Measurements from ENCODE around the gene TLE3.

TLE3 gene

GRCh38 chr15:70029297-70029701 lies 68.4 kb downstream of the TLE3 start:
- DNase-seq (ENCODE audit: low spot score), result no peak

GRCh38 chr15:70027518-70027917 lies 70.2 kb downstream of the TLE3 start:
- DNase-seq (ENCODE audit: low spot score), result no peak

DNA sequence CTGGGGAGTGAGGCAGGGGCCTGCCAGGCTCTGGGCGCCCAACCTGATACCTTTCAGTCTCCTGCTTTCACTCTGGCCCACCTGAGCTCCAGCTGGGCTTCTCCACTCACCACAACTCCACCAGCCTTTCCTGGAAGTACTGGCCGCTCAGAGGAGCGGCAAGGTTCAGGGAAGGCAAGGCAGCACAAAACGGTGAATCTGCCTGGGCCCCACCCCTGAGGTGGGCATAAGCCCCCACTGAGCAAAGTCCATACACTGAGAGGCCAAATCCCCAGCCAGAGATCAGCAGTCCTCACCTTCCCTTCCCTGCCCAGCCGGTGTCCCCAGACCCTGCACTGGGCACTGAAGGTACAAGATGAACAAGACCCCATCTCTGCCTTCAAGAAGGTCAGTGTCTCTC lies 70.7 kb downstream of the TLE3 start:
- DNase-seq (ENCODE audit: low spot score), result no peak

DNA sequence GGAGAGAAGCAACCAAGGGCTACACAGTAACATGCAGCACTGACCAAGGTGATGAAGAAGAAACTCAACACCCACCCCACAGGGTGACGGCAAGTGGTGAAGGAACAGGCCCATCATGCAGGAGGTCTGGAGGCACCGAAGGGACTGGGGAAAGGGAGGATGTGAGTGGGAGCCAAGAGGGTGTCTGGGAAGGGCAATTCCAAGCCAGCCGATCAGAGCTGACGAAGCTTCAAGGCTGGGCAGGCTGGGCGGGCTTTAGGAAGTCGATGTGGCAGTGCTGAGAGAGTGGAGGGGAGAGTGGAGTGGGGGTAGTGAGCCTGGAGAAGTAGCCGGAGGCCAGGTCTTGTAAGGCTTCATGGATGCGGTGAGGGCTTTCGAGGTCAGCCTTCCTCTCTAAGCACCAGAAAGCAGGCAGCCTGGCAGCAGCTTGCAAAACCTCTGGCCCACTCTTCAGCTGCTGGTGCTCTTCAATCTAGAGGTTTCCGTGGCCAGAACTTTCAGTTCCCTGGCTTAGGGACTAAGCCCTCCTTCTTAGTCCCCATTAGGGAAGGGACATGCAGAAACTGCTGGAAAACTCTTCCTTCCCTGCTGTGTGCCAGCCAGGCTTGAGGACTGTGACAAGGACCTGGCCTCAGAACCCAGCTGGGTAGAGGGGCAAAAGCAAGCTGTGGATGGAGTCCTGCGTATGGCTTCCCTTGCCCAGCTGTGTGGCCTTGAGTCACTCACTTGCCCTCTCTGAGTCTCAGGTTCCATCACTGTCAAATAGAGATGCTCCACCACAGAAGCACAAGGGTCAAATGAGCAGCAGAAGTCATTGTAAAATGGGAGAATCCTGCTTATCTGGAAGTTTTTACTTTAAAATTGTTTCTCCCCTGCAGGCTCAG lies 72.1 kb downstream of the TLE3 start:
- DNase-seq (ENCODE audit: low spot score), result no peak

- no peak for DNase-seq (ENCODE audit: low spot score)
Measured at GRCh38 chr15:70024521-70024920, 73.2 kb downstream of the TLE3 start.

DNA sequence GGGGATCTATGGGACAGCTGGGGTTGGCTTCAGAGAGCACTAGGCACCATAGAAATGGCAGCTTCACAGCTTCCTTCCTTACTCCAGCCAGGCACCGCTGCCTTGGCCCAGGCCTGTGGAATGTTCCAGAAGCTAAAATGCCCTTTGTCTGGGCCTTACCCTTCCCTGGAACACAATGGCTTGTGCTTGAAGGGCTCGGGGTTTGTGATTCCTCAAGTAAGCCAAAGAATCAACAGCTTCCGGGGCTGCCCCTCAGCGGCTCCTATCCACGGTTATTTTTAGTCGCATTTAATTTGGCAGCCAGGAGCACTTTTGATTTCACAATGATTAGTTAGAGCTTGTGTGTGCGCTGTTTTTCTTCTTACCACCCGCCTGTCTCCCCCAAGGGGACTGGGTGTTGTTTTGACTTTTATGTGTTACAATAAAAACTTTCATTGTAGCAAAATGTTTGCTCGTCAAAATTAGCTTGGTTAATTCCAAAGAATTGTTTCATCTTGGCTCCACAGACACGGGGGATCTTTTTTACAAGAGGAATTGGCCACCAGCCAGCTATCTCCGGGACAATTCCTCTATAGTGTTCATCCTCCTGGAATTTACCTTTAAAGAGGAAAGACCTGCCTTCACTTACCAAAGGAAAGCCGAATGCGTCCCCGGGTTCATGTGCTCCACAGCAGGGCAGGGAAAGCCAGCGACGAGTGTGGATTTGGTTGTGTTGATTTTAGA lies 73.8 kb downstream of the TLE3 start:
- DNase-seq (ENCODE audit: low spot score), result no peak

DNA sequence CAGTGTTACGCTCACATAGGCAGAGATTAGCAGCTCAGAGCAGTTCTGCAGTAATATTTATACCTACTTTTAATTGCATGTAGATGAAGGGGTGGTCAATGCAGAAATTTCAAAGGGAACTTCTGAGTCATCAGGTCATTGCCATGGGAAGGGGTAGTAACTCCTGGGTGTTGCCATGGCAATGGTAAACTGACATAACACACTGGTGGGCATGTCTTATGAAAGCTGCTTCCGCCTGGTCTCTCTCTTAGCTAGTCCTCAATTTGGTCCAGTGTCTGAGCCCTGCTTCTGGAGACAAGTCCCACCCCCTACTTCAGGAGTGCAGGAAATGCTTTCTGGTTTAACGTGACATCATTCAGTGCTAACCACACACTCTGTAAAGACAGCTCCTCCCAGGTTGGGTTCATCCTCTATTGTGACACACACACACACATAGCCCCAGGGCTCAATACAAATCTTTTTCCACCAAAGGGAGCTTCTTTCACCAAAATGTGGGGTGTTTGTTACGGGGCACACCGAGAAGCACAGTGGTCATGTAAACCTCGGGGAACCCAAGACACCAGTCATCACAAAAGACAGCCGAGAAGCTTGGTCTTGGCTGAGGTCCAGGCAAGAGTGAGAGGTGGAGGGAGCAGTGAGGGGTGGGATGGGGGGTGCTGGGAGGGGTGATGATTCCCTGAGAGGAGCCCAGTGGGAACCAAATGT lies 74.5 kb downstream of the TLE3 start:
- no peak for DNase-seq (ENCODE audit: low spot score)

DNA sequence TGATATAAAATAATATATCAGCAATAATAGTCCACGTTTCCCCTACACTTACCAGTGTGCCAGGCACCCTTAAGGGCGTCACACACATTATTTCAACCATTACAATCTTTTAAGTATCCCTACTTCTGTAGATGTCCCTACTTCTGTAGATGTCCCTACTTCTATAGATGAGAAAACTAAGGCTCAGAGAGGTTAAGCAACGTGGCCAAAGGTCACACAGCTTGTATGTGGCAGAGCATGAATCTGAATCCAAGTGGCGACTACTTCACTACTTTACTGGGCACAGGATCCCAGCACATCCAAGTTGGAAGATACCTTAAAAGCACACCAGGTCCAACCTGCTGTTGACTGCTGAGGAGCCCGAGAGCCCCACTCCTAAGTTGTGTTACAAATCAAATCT lies 77.5 kb downstream of the TLE3 start:
- no peak for DNase-seq (ENCODE audit: low spot score)

- DNase-seq (ENCODE audit: low spot score), result no peak
Measured at GRCh38 chr15:70018646-70019600, 78.8 kb downstream of the TLE3 start.

DNA sequence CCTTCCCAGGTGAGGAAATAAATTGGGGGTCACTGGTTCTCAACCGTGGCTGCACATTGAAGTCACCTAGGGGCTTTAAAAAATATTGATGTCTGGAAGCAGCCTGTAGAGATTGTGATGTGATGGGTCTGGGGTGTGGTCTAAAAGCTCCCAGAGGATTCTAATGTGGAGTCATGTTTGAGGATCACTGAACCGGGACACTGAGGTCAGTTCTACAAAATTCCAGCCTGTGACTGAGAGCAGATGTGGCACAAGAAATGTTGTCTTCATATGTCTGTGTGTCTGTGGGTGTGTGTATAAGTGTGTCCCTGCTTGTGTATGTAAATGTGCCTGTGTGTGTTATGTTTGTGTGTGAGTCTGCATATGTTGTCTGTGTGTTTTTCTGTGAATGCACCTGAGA lies 79.9 kb downstream of the TLE3 start:
- DNase-seq (ENCODE audit: low spot score), result no peak

DNA sequence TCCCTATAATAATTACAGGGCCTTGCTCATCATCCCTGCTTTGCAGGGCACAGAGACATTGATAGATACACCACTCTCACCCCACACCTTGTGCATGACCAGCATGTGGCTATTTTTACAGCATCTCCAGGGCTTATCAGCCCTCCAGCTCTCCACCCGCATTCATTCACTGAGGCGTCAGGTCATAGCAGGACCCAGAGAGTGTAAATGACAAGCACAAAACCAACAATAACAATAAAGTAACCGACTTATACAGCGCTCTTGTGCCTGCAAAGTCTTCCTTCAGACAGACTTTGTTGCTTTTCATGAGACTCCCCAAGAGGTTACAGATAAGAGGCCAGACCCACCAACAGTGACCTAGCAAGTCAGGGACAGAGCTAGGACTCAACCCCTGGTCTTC lies 80.7 kb downstream of the TLE3 start:
- no peak for DNase-seq (ENCODE audit: low spot score)

DNA sequence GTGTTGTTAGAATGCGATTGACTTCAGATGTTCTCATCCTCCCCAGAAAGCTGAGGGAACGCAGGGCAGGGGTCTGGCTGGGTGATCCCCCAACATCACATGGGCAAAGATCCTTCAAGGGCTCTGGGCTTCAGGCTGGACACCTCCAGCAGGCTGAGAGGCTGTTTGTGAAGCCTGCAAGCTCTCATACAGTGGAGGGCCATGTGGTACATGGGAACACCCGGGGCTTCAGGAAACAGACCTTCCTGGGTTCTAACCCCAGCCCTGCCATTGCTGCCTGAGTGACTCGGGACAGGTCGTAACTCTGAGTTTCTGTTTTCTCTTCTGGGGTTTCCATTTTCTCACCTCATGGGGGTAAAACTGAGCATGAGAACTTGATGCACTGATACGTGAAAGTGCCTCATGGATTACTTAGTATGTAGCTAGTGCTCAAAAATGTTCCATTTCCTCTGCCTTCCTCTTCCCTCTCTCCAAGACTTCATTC lies 81.2 kb downstream of the TLE3 start:
- DNase-seq (ENCODE audit: low spot score), result no peak

GRCh38 chr15:70014860-70015490 lies 82.7 kb downstream of the TLE3 start:
- DNase-seq (ENCODE audit: low spot score), result no peak

DNA sequence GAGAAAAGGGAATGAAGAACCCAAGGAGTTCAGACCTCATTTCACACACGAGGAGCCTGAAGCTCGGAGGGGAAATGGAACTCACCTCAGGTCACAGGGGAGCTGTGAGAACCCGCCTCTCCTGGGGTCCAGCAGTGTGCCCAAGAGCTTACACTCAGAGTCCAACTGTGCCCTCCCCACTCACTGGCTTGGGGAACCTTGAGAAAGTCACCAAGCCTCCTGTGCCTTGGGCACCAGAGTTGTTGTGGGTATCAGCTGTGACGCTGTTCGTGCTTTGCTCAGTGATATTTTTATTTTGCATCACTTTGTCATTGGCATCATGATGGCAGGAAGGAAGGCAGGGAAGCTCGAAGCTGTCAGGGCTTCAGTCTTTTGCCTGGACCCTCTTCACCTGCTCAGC lies 83.4 kb downstream of the TLE3 start:
- DNase-seq (ENCODE audit: low spot score), result no peak

GRCh38 chr15:70013656-70014313 lies 83.9 kb downstream of the TLE3 start:
- no peak for DNase-seq (ENCODE audit: low spot score)

- no peak for DNase-seq (ENCODE audit: low spot score)
Measured at GRCh38 chr15:70012895-70013294, 84.8 kb downstream of the TLE3 start.

DNA sequence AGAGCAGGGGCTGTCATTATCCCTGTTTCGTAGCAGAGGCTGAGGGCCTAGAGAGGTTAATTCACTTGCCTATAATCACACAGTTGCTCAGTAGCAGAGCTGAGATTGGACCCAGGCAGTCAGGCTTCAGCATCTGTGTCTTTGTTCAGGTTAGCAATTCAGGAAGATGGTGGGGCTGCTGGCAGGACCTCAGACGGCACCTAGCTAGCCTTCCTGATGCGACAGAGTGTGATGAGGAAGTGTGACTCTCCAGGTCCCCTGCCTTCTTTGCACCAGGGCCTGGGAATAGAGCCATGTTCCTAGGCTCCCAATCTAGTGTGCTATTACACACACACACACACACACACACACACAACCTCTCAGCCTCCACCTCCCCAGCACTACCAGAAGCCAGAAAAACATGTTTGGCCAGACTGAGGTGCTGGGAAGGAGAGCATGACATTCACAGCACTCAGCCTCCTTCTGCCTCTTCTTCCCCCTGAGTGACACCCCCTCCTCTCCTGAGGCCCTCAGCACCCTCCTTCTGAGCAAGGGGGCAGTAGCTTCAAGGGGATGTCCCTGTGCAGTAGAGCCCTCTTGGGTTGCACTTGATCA lies 88.9 kb downstream of the TLE3 start:
- no peak for DNase-seq (ENCODE audit: low spot score)

- DNase-seq (ENCODE audit: low spot score), result no peak
Measured at GRCh38 chr15:70006259-70007147, 91.2 kb downstream of the TLE3 start.

DNA sequence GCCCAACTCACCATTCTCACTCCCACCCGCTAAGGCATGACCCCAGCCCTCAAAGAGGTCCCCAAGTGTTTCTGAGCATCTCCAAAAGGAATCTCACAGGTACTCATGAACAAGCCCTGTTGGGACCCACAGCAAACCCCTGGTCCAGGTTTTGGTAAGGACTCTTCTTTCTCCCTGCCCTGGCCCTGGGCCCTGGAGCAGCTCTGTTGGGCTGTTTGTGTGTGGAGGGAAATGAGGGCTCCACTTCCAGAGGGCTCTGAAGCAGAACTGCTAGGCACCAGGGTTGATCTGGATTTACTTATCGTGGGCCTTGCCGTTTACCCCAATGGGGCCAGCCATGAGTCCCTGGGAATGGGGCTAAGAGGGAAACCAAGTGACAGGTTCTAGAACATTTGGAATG lies 92.9 kb downstream of the TLE3 start:
- DNase-seq (ENCODE audit: low spot score), result no peak

All from HuH-7.5 (cell line).